ENCODE results near the gene TRIM5. TPM values are rescaled to one million over a fixed set of nuclear protein-coding genes. Genes with fewer than 3 reads are reported as not detected.
"Not testable (repeated sequence)": the region's sequence is repeated elsewhere in the genome, so short reads cannot be mapped to it uniquely, and the experiment has no call there.

TRIM5 gene
- polyA plus RNA-seq, 2 of the 4 experiments (the other 2 are of a cell fraction) = 21.9 to 32.6 TPM

DNA sequence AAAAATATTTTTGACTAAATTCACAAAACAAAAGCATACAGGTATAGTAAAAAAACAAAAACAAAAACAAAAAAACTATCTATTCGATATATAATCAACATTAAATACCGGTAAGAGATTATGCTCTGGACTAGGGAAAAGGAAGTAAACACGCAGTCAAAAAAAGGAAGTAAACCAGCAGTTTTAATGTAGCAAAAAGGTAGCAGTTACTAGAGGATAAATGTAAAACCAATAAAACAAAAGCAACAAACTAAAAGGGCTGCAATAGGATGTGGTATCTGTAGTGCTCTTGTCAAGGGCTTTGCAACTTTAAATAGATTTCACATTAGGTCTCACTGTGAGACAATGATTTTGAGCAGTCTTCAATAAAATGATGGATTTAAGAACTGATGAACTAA is 7.1 kb upstream of the TRIM5 start:
- WGBS (ENCODE audit: missing lambda C conversion rate) = 71% methylated on average over 3 of the region's 3 CpGs
- POLR2A ChIA-PET = no interaction called here
- H3K4me1 ChIP-seq = no peaks in the 10 kb centered on the region
- DNase-seq (ENCODE audit: low read depth in 1 of 2, low spot score in 1 of 2) (no peak), ATAC-seq (no peak), FAIRE-seq (no peak)
- TF ChIP-seq, protein P1, sequence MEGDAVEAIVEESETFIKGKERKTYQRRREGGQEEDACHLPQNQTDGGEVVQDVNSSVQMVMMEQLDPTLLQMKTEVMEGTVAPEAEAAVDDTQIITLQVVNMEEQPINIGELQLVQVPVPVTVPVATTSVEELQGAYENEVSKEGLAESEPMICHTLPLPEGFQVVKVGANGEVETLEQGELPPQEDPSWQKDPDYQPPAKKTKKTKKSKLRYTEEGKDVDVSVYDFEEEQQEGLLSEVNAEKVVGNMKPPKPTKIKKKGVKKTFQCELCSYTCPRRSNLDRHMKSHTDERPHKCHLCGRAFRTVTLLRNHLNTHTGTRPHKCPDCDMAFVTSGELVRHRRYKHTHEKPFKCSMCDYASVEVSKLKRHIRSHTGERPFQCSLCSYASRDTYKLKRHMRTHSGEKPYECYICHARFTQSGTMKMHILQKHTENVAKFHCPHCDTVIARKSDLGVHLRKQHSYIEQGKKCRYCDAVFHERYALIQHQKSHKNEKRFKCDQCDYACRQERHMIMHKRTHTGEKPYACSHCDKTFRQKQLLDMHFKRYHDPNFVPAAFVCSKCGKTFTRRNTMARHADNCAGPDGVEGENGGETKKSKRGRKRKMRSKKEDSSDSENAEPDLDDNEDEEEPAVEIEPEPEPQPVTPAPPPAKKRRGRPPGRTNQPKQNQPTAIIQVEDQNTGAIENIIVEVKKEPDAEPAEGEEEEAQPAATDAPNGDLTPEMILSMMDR (IDR thresholded peaks at IDR 0.05) = no peak
- TF ChIP-seq NPAS2 (CRISPR knock-in tag; IDR thresholded peaks at IDR 0.05; ENCODE audit: borderline replicate concordance) = no peak
- CTCF ChIA-PET = interaction anchor here (0.6 to 1.7 kb wide), 2 partner anchors 28 to 91 kb away, joined by 3 read pairs; no protein-coding TSS in a partner anchor
- no peak overlapping the region for H3K27ac ChIP-seq
- no peak overlapping the region for H3K4me2 ChIP-seq
- H3K9me3 ChIP-seq = no peaks in the 10 kb centered on the region
- no peak overlapping the region for H3K4me3 ChIP-seq

DNA sequence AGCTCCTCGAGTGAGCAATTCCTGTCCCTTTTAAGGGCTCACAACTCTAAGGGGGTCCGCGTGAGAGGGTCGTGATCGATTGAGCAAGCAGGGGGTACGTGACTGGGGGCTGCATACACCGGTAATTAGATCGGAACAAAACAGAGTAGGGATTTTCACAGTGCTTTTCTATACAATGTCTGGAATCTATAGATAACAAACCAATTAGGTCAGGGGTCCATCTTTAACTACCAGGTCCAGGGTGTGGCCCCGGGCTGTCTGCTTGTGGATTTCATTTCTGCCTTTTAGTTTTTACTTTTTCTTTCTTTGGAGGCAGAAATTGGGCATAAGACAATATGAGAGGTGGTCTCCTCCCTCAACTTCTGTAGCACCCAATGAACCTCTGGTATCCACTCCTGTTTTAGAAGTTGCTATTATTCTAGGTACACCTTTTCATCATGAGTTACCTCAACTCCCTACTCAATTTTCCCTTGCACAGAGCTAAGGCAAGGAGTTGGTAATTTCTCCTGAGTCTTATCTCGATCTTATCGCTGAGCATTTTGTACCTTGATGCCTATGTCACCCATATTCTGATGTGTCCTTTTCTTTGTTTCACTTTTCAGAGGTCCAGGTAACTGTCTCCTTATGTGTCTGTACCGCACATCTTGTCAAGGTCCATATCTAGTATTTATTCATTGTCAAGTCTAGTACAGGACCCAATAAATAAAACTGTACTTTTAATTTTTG is 6.5 kb upstream of the TRIM5 start:
- ATAC-seq; H3K4me2 ChIP-seq; H3K4me3 ChIP-seq; H3K27ac ChIP-seq; H3K4me1 ChIP-seq; POLR2A ChIA-PET; H3K9me3 ChIP-seq; FAIRE-seq; DNase-seq (ENCODE audit: low read depth in 1 of 2, low spot score in 1 of 2): not testable (repeated sequence)
- CTCF ChIA-PET = interaction anchor here (0.6 to 1.7 kb wide), 2 partner anchors 28 to 116 kb away, joined by 3 read pairs; no protein-coding TSS in a partner anchor
- WGBS (ENCODE audit: missing lambda C conversion rate) = 71% methylated on average over 11 of the region's 12 CpGs

DNA sequence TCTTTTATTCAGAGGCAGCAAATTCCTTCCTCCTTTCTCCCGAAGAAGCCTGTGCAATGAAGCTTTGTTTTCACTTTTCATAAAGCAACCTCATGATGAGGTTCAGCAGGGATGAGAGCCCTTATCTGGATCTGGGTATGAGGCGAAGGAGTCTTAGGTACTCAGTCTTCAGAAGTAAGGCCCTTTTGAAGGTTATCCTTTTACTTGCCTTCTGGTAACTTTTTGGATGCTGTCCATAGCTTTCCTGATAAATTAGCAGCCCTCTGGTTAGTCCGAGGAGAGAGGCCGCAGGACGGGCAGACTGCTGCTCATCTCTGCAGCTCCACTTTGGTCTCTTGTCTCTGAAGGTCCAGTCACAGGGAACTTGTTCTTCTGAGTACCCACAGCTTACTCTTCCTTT is 5.9 kb upstream of the TRIM5 start:
- Histone ChIP-seq H3K4me2 (peak overlapping the region; percentile 15; the same call in 1 of the 3 replicates), H3K4me3 (no peak overlapping the region), H3K4me1 (no peaks in the 10 kb centered on the region; the same call in 2 of the 3 replicates), H3K27ac (peak overlapping the region; percentile 6 to 21; a peak in 3 of 6 replicates), H3K9me3 (no peaks in the 10 kb centered on the region)
- ATAC-seq (no peak), DNase-seq (ENCODE audit: low read depth in 1 of 2, low spot score in 1 of 2) (no peak), FAIRE-seq (no peak)
- POLR2A ChIA-PET = no interaction called here
- no peak for TF ChIP-seq PHF8 (IDR thresholded peaks at IDR 0.05; ENCODE audit: borderline replicate concordance, low read depth)
- CTCF ChIA-PET = interaction anchor here (0.6 to 1.5 kb wide), 2 partner anchors 91 to 116 kb away, joined by 3 to 5 read pairs; no protein-coding TSS in a partner anchor
- 83% methylated on average over 5 of the region's 5 CpGs for WGBS (ENCODE audit: missing lambda C conversion rate)

DNA sequence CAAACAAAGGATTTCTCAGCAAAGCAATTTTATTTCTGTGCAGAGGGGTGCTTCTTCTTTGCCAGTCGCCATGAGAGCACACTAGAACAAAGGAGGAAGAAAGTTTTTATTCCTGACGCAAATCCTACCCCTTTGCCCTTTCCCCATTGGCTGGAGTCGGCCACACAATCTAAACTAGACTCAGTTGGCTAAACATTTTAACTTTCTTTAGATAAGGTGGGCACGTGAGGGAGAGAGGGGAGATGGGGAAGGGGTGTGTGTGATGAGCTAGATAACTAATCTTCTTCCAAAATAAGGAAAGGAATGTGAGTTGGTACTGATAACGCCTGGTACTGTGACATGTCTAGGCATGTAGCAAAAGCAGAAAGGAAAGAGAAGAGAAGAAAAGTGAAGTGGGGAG is 5.3 kb upstream of the TRIM5 start:
- no peak for DNase-seq (ENCODE audit: low read depth in 1 of 2, low spot score in 1 of 2)
- ChIA-PET CTCF (interaction anchor here (0.8 to 1.5 kb wide), 2 partner anchors 90 to 672 kb away, joined by 3 to 5 read pairs; no protein-coding TSS in a partner anchor), POLR2A (no interaction called here)
- FAIRE-seq = no peak
- no peak overlapping the region for H3K4me3 ChIP-seq
- peaks cover 4% of the 10 kb centered on the region; the same call in 2 of the 3 replicates for H3K4me1 ChIP-seq
- ATAC-seq = no peak
- H3K4me2 ChIP-seq = peak overlapping the region; percentile 15; the same call in 1 of the 3 replicates
- TF ChIP-seq TFCP2L1 (CRISPR knock-in tag; IDR thresholded peaks at IDR 0.05) (no peak), HOXB13 (CRISPR knock-in tag; IDR thresholded peaks at IDR 0.05; ENCODE audit: low read depth) (no peak), JUN (IDR thresholded peaks at IDR 0.05) (no peak), KDM5A (IDR thresholded peaks at IDR 0.05) (no peak), HEYL (CRISPR knock-in tag; IDR thresholded peaks at IDR 0.05) (no peak), ZSCAN20 (CRISPR knock-in tag; IDR thresholded peaks at IDR 0.05) (no peak), NFE2L2 (conservative IDR thresholded peaks at IDR 0.05; ENCODE audit: low read length) (no peak), EHF (CRISPR knock-in tag; IDR thresholded peaks at IDR 0.05) (no peak), FOSL2 (IDR thresholded peaks at IDR 0.05) (no peak), FOSL2 (CRISPR knock-in tag; IDR thresholded peaks at IDR 0.05) (no peak), SREBF2 (IDR thresholded peaks at IDR 0.05) (no peak)
- TF ChIP-seq, protein P1 (IDR thresholded peaks at IDR 0.05) = no peak
- H3K27ac ChIP-seq = peak overlapping the region; percentile 25 to 41; a peak in 2 of 6 replicates
- H3K9me3 ChIP-seq = no peaks in the 10 kb centered on the region
- 74% methylated on average over 5 of the region's 5 CpGs for WGBS (ENCODE audit: missing lambda C conversion rate)

Measured in A549 (cell line).